ENCODE measurements around the gene GUCY2D. TPM values are rescaled to one million over a fixed set of nuclear protein-coding genes. Genes with fewer than 3 reads are reported as not detected.
"Not testable (repeated sequence)": the region's sequence is repeated elsewhere in the genome, so short reads cannot be mapped to it uniquely, and the experiment has no call there.

Gene GUCY2D
- total RNA-seq, 2 experiments from 2014 or later: not detected

DNA sequence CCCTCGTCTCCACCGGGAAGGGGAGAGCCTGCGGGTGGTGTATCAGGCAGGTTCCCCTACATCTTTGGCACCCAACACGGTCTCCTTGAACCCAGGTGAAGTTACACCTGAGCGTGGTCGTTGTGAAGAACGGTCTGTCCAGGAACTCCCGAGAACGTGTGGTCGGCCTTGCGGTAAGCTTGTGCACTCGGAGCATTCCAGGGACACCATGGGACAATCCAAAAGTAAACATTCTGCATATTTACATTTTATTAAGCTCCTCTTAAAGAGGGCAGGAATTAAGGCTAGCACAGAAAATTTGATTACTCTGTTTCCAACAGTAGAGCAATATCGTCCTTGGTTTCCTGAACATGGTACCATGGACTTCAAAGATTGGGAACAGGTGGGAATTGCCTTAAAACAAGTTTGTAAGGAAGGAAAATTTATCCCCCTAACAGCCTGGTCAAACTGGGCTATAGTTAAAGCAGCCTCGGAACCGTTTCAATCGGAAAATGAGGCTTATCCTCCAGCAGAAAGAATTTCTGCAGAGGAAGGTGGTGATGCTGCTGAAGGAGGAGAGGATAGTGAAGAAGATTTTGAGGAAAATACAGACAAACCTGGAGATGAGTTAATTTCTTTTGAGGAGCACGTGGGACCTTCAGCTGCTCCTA, 54.7 kb downstream of the GUCY2D start:
- Mint-ChIP-seq H3K27ac (no peak overlapping the region), H3K9me3 (no peaks in the 10 kb centered on the region), H3K4me1 (peaks cover 27% of the 10 kb centered on the region), H3K4me3 (no peak overlapping the region), H3K27me3 (peaks cover 52% of the 10 kb centered on the region), H3K36me3 (ENCODE audit: low read depth) (no peaks in the 10 kb centered on the region)
- no peak for DNase-seq
- ChIA-PET POLR2A (interaction anchor here (1.0 to 1.6 kb wide), 5 partner anchors 15 to 142 kb away, joined by 3 to 7 read pairs (median 4); partner anchors contain the start of gene RNF227), CTCF (interaction anchor here (0.7 to 8.6 kb wide), 26 partner anchors 9 to 326 kb away, joined by 3 to 149 read pairs (median 5); partner anchors contain the start of genes ALOXE3, CNTROB, CYB5D1 and GUCY2D)

DNA sequence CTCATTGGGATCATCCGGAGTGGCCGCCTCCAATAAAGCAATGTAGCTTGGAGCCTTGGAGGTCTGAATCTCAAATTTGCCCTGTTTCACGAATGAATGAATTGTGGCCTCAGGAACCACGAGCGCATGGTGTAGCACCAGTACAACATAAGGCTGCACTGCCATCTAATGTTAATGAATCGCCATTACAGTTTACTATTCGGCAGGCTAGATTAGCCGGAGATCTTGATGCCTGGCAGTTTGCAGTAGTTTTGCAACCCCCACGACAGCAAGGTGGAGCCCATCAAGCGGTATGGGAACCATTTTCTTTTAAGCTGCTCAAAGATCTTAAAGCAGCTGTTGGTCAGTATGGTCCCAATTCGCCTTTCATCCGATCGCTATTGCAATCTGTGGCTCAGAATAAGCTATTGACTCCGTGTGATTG, 55.3 kb downstream of the GUCY2D start:
- peaks cover 27% of the 10 kb centered on the region for H3K4me1 Mint-ChIP-seq
- peak; percentile 54 for DNase-seq
- H3K9me3 Mint-ChIP-seq: no peaks in the 10 kb centered on the region
- H3K4me3 Mint-ChIP-seq: no peak overlapping the region
- CTCF ChIA-PET: interaction anchor here (0.7 to 8.6 kb wide), 28 partner anchors 8 to 326 kb away, joined by 3 to 149 read pairs (median 5); partner anchors contain the start of genes ALOXE3, CNTROB, CYB5D1 and GUCY2D
- H3K27ac Mint-ChIP-seq: no peak overlapping the region
- POLR2A ChIA-PET: interaction anchor here (1.0 to 1.6 kb wide), 3 partner anchors 41 to 142 kb away, joined by 3 to 5 read pairs (median 4); partner anchors contain the start of gene RNF227
- peaks cover 58% of the 10 kb centered on the region for H3K27me3 Mint-ChIP-seq
- no peaks in the 10 kb centered on the region for H3K36me3 Mint-ChIP-seq (ENCODE audit: low read depth)

DNA sequence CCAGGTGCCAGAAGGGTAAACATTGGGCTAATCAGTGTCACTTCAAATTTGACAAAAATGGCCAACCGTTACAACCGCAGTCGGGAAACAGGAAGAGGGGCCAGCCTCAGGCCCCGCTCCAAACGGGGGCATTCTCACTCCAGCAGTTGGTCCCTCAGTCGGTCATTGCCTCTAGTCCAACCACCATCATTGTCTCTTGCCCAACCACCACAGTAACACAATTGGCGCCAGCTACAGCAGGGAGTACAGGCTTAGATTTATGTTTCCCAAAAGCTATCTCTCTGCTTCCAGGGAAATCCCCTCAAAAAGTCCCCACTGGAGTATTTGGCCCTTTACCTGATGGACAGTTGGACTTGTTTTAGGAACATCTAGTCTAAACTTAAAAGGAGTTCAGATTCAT, 56.7 kb downstream of the GUCY2D start:
- Mint-ChIP-seq H3K9me3 (no peaks in the 10 kb centered on the region), H3K27me3 (peaks cover 69% of the 10 kb centered on the region), H3K4me1 (peaks cover 27% of the 10 kb centered on the region), H3K4me3 (no peak overlapping the region), H3K27ac (no peak overlapping the region), H3K36me3 (ENCODE audit: low read depth) (no peaks in the 10 kb centered on the region)
- DNase-seq: no peak
- CTCF ChIA-PET: interaction anchor here (1.9 to 8.6 kb wide), 8 partner anchors 14 to 79 kb away, joined by 4 to 149 read pairs (median 35); partner anchors contain the start of gene ALOXE3
- POLR2A ChIA-PET: interaction anchor here (1.0 to 1.3 kb wide), 2 partner anchors 11 to 372 kb away, joined by 3 read pairs; partner anchors contain the start of gene TP53

DNA sequence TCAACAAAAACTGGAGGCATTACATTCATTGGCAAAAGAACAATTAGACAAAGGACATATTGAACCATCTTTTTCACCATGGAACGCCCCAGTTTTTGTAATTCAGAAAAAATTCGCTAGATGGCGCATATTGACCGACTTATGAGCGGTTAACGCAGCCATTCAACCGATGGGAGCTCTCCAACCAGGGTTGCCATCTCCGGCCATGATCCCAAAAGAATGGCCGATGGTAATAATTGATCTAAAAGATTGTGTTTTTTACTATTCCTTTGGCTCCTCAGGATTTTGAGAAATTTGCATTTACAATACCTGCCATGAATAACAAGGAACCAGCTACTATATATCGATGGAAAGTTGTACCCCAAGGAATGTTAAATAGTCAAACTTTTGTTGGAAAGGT, 57.9 kb downstream of the GUCY2D start:
- Mint-ChIP-seq H3K4me3 (no peak overlapping the region), H3K4me1 (peaks cover 25% of the 10 kb centered on the region), H3K9me3 (no peaks in the 10 kb centered on the region), H3K27ac (no peak overlapping the region), H3K36me3 (ENCODE audit: low read depth) (no peaks in the 10 kb centered on the region), H3K27me3 (peaks cover 76% of the 10 kb centered on the region)
- POLR2A ChIA-PET: interaction anchor here (1.0 to 1.5 kb wide), 3 partner anchors 79 to 373 kb away, joined by 3 to 4 read pairs (median 3); partner anchors contain the start of gene TP53
- DNase-seq: peak; percentile 61
- CTCF ChIA-PET: interaction anchor here (0.7 to 8.6 kb wide), 31 partner anchors 9 to 937 kb away, joined by 3 to 149 read pairs (median 4); partner anchors contain the start of genes ALOXE3 and RNF227

DNA sequence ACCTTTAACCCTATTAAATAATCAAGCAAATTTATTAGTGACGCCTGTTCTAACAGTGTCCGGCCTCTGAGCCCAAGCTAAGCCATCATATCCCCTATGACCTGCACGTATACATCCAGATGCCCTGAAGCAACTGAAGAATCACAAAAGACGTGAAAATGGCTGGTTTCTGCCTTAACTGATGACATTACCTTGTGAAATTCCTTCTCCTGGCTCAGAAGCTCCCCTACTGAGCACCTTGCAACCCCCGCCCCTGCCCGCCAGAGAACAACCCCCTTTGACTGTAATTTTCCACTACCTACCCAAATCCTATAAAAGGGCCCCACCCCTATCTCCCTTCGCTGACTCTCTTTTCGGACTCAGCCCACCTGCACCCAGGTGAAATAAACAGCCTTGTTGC, 59.4 kb downstream of the GUCY2D start:
- H3K9me3 Mint-ChIP-seq; H3K27ac Mint-ChIP-seq; H3K36me3 Mint-ChIP-seq (ENCODE audit: low read depth); H3K4me3 Mint-ChIP-seq; DNase-seq: not testable (repeated sequence)
- Mint-ChIP-seq H3K4me1 (peaks cover 10% of the 10 kb centered on the region), H3K27me3 (peaks cover 69% of the 10 kb centered on the region)
- ChIA-PET CTCF (interaction anchor here (1.0 to 8.6 kb wide), 15 partner anchors 11 to 239 kb away, joined by 3 to 149 read pairs (median 5); partner anchors contain the start of genes ALOXE3 and SLC25A35), POLR2A (interaction anchor here (1.3 to 1.5 kb wide), 2 partner anchors 14 to 111 kb away, joined by 3 to 4 read pairs; no protein-coding TSS in a partner anchor)

DNA sequence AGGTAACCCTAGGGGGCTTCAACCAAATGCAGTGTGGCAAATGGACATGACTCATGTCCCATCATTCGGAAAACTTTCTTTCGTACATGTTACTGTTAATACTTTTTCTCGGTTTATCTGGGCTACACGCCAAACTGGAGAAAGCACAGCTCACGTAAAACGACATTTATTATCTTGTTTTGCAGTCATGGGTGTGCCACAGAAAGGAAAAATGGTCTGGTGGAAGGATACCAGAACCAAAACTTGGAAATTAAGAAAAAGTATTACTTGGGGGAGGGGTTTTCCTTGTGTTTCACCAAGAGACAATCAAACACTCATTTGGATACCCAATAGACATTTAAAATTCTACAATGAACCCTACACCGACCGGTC, 60.0 kb downstream of the GUCY2D start:
- no peak overlapping the region for H3K4me3 Mint-ChIP-seq
- no peaks in the 10 kb centered on the region for H3K36me3 Mint-ChIP-seq (ENCODE audit: low read depth)
- peaks cover 63% of the 10 kb centered on the region for H3K27me3 Mint-ChIP-seq
- ChIA-PET CTCF (interaction anchor here (1.0 to 8.6 kb wide), 10 partner anchors 11 to 72 kb away, joined by 3 to 149 read pairs (median 12); partner anchors contain the start of gene ALOXE3), POLR2A (interaction anchor here (1.3 kb wide), 1 partner anchor 14 kb away, joined by 3 read pairs; no protein-coding TSS in a partner anchor)
- no peaks in the 10 kb centered on the region for H3K9me3 Mint-ChIP-seq
- no peak for DNase-seq
- H3K27ac Mint-ChIP-seq: no peak overlapping the region
- peaks cover 5% of the 10 kb centered on the region for H3K4me1 Mint-ChIP-seq

DNA sequence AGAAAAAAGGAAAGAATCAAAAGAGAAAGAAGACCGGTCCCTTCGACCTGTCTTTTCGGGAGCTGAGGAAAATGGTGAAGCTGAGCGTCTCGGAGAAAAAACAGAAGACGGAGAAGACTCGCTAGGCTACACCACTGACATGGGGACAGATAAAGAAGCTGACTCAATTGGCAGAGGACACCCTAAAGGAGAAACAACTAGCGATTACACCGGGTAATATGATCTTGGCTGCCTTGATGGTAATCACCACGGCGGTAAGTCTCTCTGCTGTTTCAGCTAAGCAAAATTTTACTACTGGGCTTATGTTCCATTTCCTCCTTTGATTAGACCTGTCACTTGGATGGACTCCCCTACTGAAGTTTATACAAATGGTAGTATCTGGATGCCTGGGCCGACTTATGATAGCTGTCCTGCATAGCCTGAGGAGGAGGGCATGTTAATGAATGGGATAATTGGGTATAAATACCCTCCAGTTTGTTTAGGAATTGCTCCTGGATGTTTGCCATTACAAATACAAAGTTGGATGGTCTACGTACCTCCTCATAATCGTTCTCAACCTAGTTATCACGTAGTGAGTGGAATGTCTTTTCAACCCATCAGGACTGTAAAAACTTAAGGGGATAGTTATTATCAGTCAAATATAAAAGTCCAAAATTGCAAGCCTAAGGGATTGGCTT, 60.5 kb downstream of the GUCY2D start:
- no peaks in the 10 kb centered on the region for H3K36me3 Mint-ChIP-seq (ENCODE audit: low read depth)
- ChIA-PET POLR2A (no interaction called here), CTCF (interaction anchor here (1.0 to 8.6 kb wide), 6 partner anchors 10 to 56 kb away, joined by 3 to 149 read pairs (median 23); partner anchors contain the start of gene ALOXE3)
- no peaks in the 10 kb centered on the region for H3K9me3 Mint-ChIP-seq
- no peak overlapping the region for H3K4me3 Mint-ChIP-seq
- H3K4me1 Mint-ChIP-seq: peaks cover 3% of the 10 kb centered on the region
- H3K27me3 Mint-ChIP-seq: peaks cover 63% of the 10 kb centered on the region
- DNase-seq: no peak
- H3K27ac Mint-ChIP-seq: no peak overlapping the region

DNA sequence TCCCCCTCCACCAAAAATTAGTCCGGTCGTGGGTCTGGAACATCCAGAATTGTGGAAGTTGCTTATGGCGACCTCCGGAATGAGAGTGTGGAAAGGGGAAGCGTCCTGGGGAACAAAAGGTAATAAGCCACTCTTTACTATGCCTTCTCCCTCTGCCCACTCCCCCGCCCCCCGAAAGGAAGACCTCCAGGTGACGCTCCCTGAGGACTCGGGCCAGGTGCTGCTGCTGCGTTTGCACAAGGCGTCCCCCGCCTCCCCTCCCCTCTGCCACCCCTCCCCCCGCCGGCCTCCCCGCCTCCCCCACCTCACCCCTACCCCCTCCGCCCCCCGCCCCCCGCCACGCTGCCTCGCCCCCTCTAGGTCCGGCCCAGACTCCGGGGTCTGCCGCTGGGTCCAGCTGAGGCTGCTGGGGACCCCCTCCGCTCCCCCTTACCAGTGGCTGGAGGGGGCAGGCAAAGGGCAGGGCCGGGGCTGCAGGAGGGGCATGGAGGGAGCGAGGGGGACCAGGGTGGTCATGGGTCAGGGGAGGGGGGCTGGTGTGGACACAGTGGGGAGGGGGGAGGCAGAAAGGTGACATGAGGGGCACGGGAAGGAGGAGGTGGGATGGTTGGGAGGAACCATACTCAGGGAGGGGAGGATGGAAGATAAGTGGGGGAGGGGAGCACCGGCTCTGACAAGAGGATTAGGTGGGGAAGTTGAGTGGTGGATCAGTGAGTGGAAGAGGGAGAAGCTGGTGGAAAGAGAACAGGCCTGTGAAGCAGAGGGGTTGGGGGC, 61.5 kb downstream of the GUCY2D start:
- no peak for DNase-seq
- peaks cover 62% of the 10 kb centered on the region for H3K27me3 Mint-ChIP-seq
- no peaks in the 10 kb centered on the region for H3K9me3 Mint-ChIP-seq
- ChIA-PET CTCF (interaction anchor here (7.4 kb wide), 1 partner anchor 46 kb away, joined by 64 read pairs; no protein-coding TSS in a partner anchor), POLR2A (no interaction called here)
- no peak overlapping the region for H3K4me3 Mint-ChIP-seq
- no peak overlapping the region for H3K27ac Mint-ChIP-seq
- no peaks in the 10 kb centered on the region for H3K4me1 Mint-ChIP-seq
- no peaks in the 10 kb centered on the region for H3K36me3 Mint-ChIP-seq (ENCODE audit: low read depth)

DNA sequence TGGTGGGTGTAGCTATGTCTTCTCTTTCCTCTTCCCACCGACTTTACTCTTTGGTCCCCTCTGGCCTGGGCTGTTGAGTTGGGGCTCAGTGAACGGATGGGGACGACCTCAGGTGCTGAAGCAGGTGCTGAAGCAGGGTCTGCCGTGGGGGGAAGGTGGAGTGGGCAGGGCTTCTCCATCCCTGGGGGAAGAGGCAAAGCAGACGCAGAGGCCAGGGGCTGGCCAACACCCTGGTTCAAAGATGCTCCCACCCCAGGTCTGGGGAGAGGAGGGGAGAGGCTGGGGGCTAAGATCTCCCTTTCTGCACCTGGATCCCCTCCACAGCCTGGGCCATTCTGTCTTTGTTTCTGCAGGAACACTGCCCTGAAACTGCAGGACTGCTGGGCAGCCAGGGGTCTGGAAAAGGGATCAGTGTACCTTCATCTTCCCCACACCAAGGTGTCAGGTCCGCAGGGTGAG, 62.2 kb downstream of the GUCY2D start:
- Mint-ChIP-seq H3K4me3 (no peak overlapping the region), H3K9me3 (no peaks in the 10 kb centered on the region), H3K27ac (no peak overlapping the region), H3K4me1 (no peaks in the 10 kb centered on the region), H3K27me3 (peaks cover 59% of the 10 kb centered on the region), H3K36me3 (ENCODE audit: low read depth) (no peaks in the 10 kb centered on the region)
- DNase-seq: no peak
- POLR2A ChIA-PET: no interaction called here
- CTCF ChIA-PET: interaction anchor here (7.4 kb wide), 1 partner anchor 45 kb away, joined by 64 read pairs; no protein-coding TSS in a partner anchor

DNA sequence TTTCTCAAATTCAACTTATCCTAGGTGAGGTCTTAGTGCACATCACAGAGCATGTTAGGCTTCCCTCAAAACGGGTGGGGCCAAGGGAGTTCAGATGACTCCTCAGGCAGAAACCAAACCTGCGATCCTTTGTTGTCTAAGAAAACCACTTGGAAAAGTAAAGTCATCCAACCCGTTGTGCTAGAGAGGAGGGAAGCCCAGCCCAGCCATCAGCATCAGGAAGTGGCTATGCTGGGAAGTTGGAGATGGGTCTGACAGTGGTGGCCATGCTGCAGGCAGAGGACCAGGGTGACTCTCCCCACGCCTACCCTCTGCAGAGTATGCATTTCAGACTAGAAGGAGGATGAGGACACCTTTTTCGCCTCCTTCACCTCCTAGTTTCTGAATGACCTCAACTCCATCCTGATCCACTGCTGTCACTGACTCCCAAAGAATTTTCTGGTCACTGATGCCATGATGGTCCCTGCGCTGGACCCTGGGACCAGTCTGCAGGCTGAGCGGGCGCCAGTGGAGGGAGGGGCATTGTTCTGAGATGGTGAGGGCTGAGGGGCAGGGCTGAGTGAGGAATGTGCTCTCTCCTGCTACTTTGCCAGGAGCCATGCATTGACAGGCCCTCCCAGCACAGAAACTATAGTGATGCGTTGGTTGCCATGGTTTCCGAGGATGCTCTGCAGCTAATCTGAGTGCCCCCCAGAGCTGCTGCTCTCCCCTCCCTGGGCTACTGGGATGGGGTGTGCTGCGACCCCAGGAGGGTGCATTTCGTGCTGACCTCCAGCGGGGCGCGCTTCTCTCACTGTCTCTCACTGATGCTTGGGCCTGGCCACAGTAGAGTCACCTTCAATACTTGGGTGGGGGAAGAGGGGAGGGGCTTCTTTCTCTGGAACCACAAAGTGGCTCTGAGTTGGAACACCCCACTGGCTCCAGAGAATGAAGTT, 64.7 kb downstream of the GUCY2D start:
- H3K27me3 Mint-ChIP-seq: peaks cover 53% of the 10 kb centered on the region
- CTCF ChIA-PET: interaction anchor here (1.2 kb wide), 1 partner anchor 10 kb away, joined by 3 read pairs; no protein-coding TSS in a partner anchor
- no peak for DNase-seq

DNA sequence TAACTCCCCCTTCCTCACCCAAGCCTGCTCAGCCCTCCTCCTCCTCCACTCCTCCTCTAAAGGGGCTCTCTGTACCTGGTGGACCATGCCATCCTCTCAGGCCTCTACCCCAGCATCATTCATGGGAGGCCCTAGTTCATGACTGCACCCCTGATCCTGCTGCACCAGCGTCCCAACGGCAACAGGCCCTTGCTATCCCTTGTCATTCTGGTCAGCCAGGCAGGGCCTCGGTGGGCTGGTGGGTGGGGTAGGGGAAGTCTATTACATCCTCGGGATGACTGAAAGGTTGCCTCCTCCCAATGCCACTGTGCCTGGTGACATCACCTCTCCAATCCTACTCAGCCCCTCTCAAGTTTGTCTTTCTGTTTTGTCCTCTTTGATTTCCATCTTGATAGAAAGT, 65.4 kb downstream of the GUCY2D start:
- POLR2A ChIA-PET: no interaction called here
- Mint-ChIP-seq H3K27ac (no peak overlapping the region), H3K9me3 (no peaks in the 10 kb centered on the region), H3K36me3 (ENCODE audit: low read depth) (no peaks in the 10 kb centered on the region), H3K4me3 (no peak overlapping the region), H3K4me1 (peaks cover 7% of the 10 kb centered on the region), H3K27me3 (peaks cover 52% of the 10 kb centered on the region)
- CTCF ChIA-PET: no interaction called here
- no peak for DNase-seq

More for the DNA sequence above, 64.7 kb downstream of the GUCY2D start:
- POLR2A ChIA-PET: no interaction called here
- no peak overlapping the region for H3K4me3 Mint-ChIP-seq
- no peaks in the 10 kb centered on the region for H3K9me3 Mint-ChIP-seq
- peaks cover 2% of the 10 kb centered on the region for H3K4me1 Mint-ChIP-seq
- H3K36me3 Mint-ChIP-seq (ENCODE audit: low read depth): no peaks in the 10 kb centered on the region
- H3K27ac Mint-ChIP-seq: no peak overlapping the region

Measured in activated CD4-positive, alpha-beta memory T cell treated with anti-CD3 and anti-CD28 coated beads, Interleukin-2, amount 10 ng/mL, durations not matched to agents 7 days and 5 days (primary cell).